K562 (cell line): ENCODE measurements around the gene NEDD4L. TPM values are rescaled to one million over a fixed set of nuclear protein-coding genes. Genes with fewer than 3 reads are reported as not detected.

Source experiments
- ARID1B ChIP-seq: fragments of 450-650 bp; IDR thresholded peaks from 2 replicates; pipeline ENCODE4 v1.6.1; 2016; ENCODE audit warnings: antibody characterized with exemption, mild to moderate bottlenecking, inconsistent platforms
- BRF1 ChIP-seq: IDR thresholded peaks from 3 replicates; pipeline ENCODE4 v1.6.1; 2011; ENCODE audit warnings: borderline replicate concordance, mild to moderate bottlenecking; ENCODE audit not compliant: insufficient read length; ENCODE audit errors: extremely low read depth
- DIDO1 ChIP-seq: fragments of 450-650 bp; IDR thresholded peaks from 2 replicates; pipeline ENCODE4 v1.6.1; 2016; ENCODE audit warnings: low read depth, missing biosample characterization, missing genetic modification characterization
- E2F6 ChIP-seq, 2 experiments: IDR thresholded peaks; 2 replicates each; pipeline ENCODE4 v1.6.1; 2011; ENCODE audit warnings: borderline replicate concordance in 1 of 2, control low read depth in 1 of 2, low read depth in 1 of 2, low read length in 1 of 2, mild to moderate bottlenecking in 1 of 2, mixed read lengths in 1 of 2, moderate library complexity in 1 of 2; ENCODE audit not compliant: insufficient read depth in 1 of 2, insufficient read length in 1 of 2, poor library complexity in 1 of 2, severe bottlenecking in 1 of 2; ENCODE audit errors: extremely low read depth in 1 of 2
- ELK1 ChIP-seq: sonication (generic); formaldehyde crosslinking; IDR thresholded peaks from 2 replicates; pipeline ENCODE4 v1.8.1; 2022; ENCODE audit warnings: missing genetic modification reagents
- FOSL1 ChIP-seq: fragments of 200-800 bp; sonication (Bioruptor generic); conservative IDR thresholded peaks from 2 replicates; pipeline ENCODE4 v1.6.1; 2016; ENCODE audit warnings: missing genetic modification characterization, missing compliant biosample characterization
- HBP1 ChIP-seq: fragments of 450-650 bp; formaldehyde crosslinking; IDR thresholded peaks from 2 replicates; pipeline ENCODE4 v1.4.0; 2022; ENCODE audit warnings: missing genetic modification characterization
- L3MBTL2 ChIP-seq: fragments of 450-650 bp; IDR thresholded peaks from 2 replicates; pipeline ENCODE4 v1.6.1; 2016; ENCODE audit warnings: mild to moderate bottlenecking, moderate library complexity
- MXI1 ChIP-seq: IDR thresholded peaks from 2 replicates; pipeline ENCODE4 v1.6.1; 2011; ENCODE audit warnings: low read depth, mild to moderate bottlenecking, improper control_type of control experiment, low read length
- PTRF ChIP-seq: fragments of 450-650 bp; IDR thresholded peaks from 2 replicates; pipeline ENCODE4 v1.6.1; 2016; ENCODE audit warnings: mild to moderate bottlenecking, missing genetic modification characterization, missing compliant biosample characterization
- STAT5A ChIP-seq: IDR thresholded peaks from 2 replicates; pipeline ENCODE4 v1.6.1; 2012; ENCODE audit warnings: low read length, inconsistent platforms, borderline replicate concordance
- TBL1XR1 ChIP-seq, 2 experiments: IDR thresholded peaks; 2 replicates each; pipeline ENCODE4 v1.6.1; 2012; ENCODE audit warnings: improper control_type of control experiment in 2 of 2, low read length in 2 of 2, mild to moderate bottlenecking in 1 of 2
- UBTF ChIP-seq, 2 experiments: IDR thresholded peaks; 2 replicates each; pipeline ENCODE4 v1.6.1; 2012; ENCODE audit warnings: improper control_type of control experiment in 2 of 2, low read depth in 2 of 2, low read length in 2 of 2, borderline replicate concordance in 1 of 2
- ZBED1 ChIP-seq: IDR thresholded peaks from 2 replicates; pipeline ENCODE4 v1.6.1; 2014
- ZBTB34 ChIP-seq: fragments of 250-450 bp; sonication (Bioruptor Pico); IDR thresholded peaks from 2 replicates; pipeline ENCODE4 v1.8.0; 2021; ENCODE audit warnings: mild to moderate bottlenecking, moderate library complexity
- ZKSCAN3 ChIP-seq: fragments of 250-450 bp; sonication (Bioruptor Pico); IDR thresholded peaks from 2 replicates; pipeline ENCODE4 v1.4.0; 2020
- ZNF511 ChIP-seq: sonication (generic); formaldehyde crosslinking; IDR thresholded peaks from 2 replicates; pipeline ENCODE4 v1.8.0; 2022; ENCODE audit warnings: mild to moderate bottlenecking, missing genetic modification reagents
- ZNF584 ChIP-seq: fragments of 200-800 bp; sonication (Bioruptor generic); IDR thresholded peaks from 2 replicates; pipeline ENCODE4 v1.6.1; 2016; ENCODE audit warnings: low read depth, mild to moderate bottlenecking, missing genetic modification characterization, missing compliant biosample characterization
- ZNF696 ChIP-seq: fragments of 250-450 bp; sonication (Bioruptor Pico); conservative IDR thresholded peaks from 2 replicates; pipeline ENCODE4 v1.4.0; 2020; ENCODE audit warnings: mild to moderate bottlenecking, moderate library complexity
- polyA plus RNA-seq, 8 experiments: library from polyadenylated mRNA; depleted of rRNA in 4 of 8; stranded (reverse) in 5 of 8; unstranded in 3 of 8; fragments of >200 nt; fragmentation: Nextera tagmentation in 2 of 8; fragmentation: Illumina TruSeq in 1 of 8; extraction: Ambion mirVana in 2 of 8; extraction: Trizol in 1 of 8; gene quantifications; 2 replicates each; pipeline versions ENCODE4 v1.2.1 to v1.2.3, GENCODE V29; 2011 to 2014; ENCODE audit warnings: inconsistent platforms in 1 of 8, missing spikeins in 1 of 8
- total RNA-seq, 7 experiments: library from RNA; depleted of rRNA in 6 of 7; stranded (reverse); fragments of >200 nt in 6 of 7; fragmentation: Illumina TruSeq in 2 of 7; extraction: Trizol in 2 of 7; gene quantifications; 2 replicates each; pipeline versions ENCODE4 v1.2.1 to v1.2.3, GENCODE V29; 2011 to 2021; ENCODE audit warnings: low replicate concordance in 1 of 7

Gene NEDD4L
- total and polyA plus RNA-seq, 9 of the 15 experiments (the other 6 are each of a cell fraction or from before 2014, with no cell fraction given), result 8.1 to 33.4 (median 19.9) TPM

GRCh38 chr18:58221060-58221725 lies 177.2 kb downstream of the NEDD4L start (continued):
- no peak for TF ChIP-seq UBTF (IDR thresholded peaks at IDR 0.05; ENCODE audit: borderline replicate concordance in 1 of 2, low read depth in 2 of 2, low read length in 2 of 2)
- TF ChIP-seq MXI1, result no peak
- TF ChIP-seq ARID1B, result peak; percentile 59
- TF ChIP-seq ZBTB34, result no peak
- TF ChIP-seq DIDO1 (tag), result no peak
- TF ChIP-seq L3MBTL2, result 0 out of 2 replicates have a peak, but pooled peaks have one; percentile 23
- TF ChIP-seq HBP1 (CRISPR knock-in tag), result no peak
- TF ChIP-seq ZNF696 (CRISPR knock-in tag), result no peak
- no peak for TF ChIP-seq ZKSCAN3 (CRISPR knock-in tag)
- no peak for TF ChIP-seq TBL1XR1 (IDR thresholded peaks at IDR 0.05; ENCODE audit: low read length in 2 of 2)
- no peak for TF ChIP-seq E2F6 (IDR thresholded peaks at IDR 0.05; ENCODE audit: borderline replicate concordance in 1 of 2, extremely low read depth in 1 of 2, insufficient read depth in 1 of 2, insufficient read length in 1 of 2, low read depth in 1 of 2, low read length in 1 of 2, poor library complexity in 1 of 2, severe bottlenecking in 1 of 2)
- TF ChIP-seq ELK1 (CRISPR knock-in tag), result no peak
- no peak for TF ChIP-seq PTRF (tag)
- TF ChIP-seq ZNF511, result no peak
- no peak for TF ChIP-seq STAT5A
- TF ChIP-seq BRF1, result no peak
- no peak for TF ChIP-seq ZBED1
- TF ChIP-seq FOSL1 (tag), result peak; percentile 72
- no peak for TF ChIP-seq ZNF584 (CRISPR knock-in tag)
